Mesenchymal stem cell (in vitro differentiated cells and primary cell): Measurements from ENCODE around the gene LIM2.
A peak's percentile ranks its signal among the peaks of the same experiment; 100 is the strongest.

Experiments
- DNase-seq: peaks from one replicate; pipeline ENCODE4 v3.0.0-alpha.2; 2013
- H2AFZ ChIP-seq: one replicate; pipeline ENCODE4 v1.6.1; 2013; ENCODE audit warnings: low read depth, mild to moderate bottlenecking, control low read depth, inconsistent platforms, low read length, moderate library complexity
- H2AK5ac ChIP-seq: 2 replicates; pipeline ENCODE4 v1.6.1; 2013; ENCODE audit warnings: low read length, moderate library complexity, mild to moderate bottlenecking, inconsistent platforms; ENCODE audit not compliant: severe bottlenecking
- H2BK120ac ChIP-seq: one replicate; pipeline ENCODE4 v1.6.1; 2013; ENCODE audit warnings: low read depth, mild to moderate bottlenecking, inconsistent platforms, low read length, moderate library complexity
- H2BK12ac ChIP-seq, 2 experiments: one replicate each; pipeline ENCODE4 v1.6.1; 2013; ENCODE audit warnings: inconsistent platforms in 2 of 2, low read length in 2 of 2, mild to moderate bottlenecking in 2 of 2, moderate library complexity in 2 of 2, control low read depth in 1 of 2
- H2BK15ac ChIP-seq: one replicate; pipeline ENCODE4 v1.6.1; 2013; ENCODE audit warnings: mild to moderate bottlenecking, low read depth, inconsistent platforms; ENCODE audit not compliant: poor library complexity, severe bottlenecking
- H2BK5ac ChIP-seq: 2 replicates; pipeline ENCODE4 v1.6.1; 2013; ENCODE audit warnings: low read depth, mild to moderate bottlenecking, low read length, control low read depth, inconsistent platforms; ENCODE audit not compliant: poor library complexity, severe bottlenecking
- H3K14ac ChIP-seq, 2 experiments: one replicate each; pipeline ENCODE4 v1.6.1; 2013; ENCODE audit warnings: inconsistent platforms in 2 of 2, low read length in 2 of 2, control low read depth in 1 of 2, mild to moderate bottlenecking in 1 of 2, moderate library complexity in 1 of 2
- H3K18ac ChIP-seq, 2 experiments: one replicate each; pipeline ENCODE4 v1.6.1; 2013; ENCODE audit warnings: inconsistent platforms in 2 of 2, low read length in 2 of 2, control low read depth in 1 of 2, low read depth in 1 of 2, mild to moderate bottlenecking in 1 of 2
- H3K23ac ChIP-seq, 2 experiments: one replicate each; pipeline ENCODE4 v1.6.1; 2013; ENCODE audit warnings: inconsistent platforms in 2 of 2, low read length in 2 of 2, mild to moderate bottlenecking in 2 of 2, moderate library complexity in 2 of 2, control low read depth in 1 of 2
- H3K27ac ChIP-seq: 2 replicates; pipeline ENCODE4 v1.5.1; 2013; ENCODE audit warnings: mild to moderate bottlenecking, moderate library complexity, low read length, control low read depth, inconsistent platforms; ENCODE audit not compliant: poor library complexity, severe bottlenecking
- H3K27me3 ChIP-seq, 2 experiments: 2 replicates each; pipeline versions ENCODE4 v1.6.1 to v1.7.0; 2013; ENCODE audit warnings: low read length in 2 of 2, mild to moderate bottlenecking in 2 of 2, moderate library complexity in 2 of 2, control low read depth in 1 of 2, inconsistent platforms in 1 of 2; ENCODE audit not compliant: control insufficient read depth in 1 of 2, insufficient read depth in 1 of 2
- H3K36me3 ChIP-seq, 2 experiments: 2 replicates each; pipeline versions ENCODE4 v1.6.1 to v1.7.0; 2013; ENCODE audit warnings: low read length in 2 of 2, control low read depth in 1 of 2, inconsistent platforms in 1 of 2, low read depth in 1 of 2, mild to moderate bottlenecking in 1 of 2; ENCODE audit not compliant: insufficient read depth in 2 of 2, control insufficient read depth in 1 of 2
- H3K4ac ChIP-seq, 2 experiments: one replicate each; pipeline ENCODE4 v1.6.1; 2013; ENCODE audit warnings: inconsistent platforms in 2 of 2, low read length in 2 of 2, mild to moderate bottlenecking in 2 of 2, moderate library complexity in 2 of 2, control low read depth in 1 of 2, low read depth in 1 of 2
- H3K4me1 ChIP-seq: 2 replicates; pipeline ENCODE4 v1.6.1; 2013; ENCODE audit warnings: low read depth, low read length, control low read depth; ENCODE audit not compliant: control insufficient read depth, insufficient read depth
- H3K4me2 ChIP-seq: 2 replicates; pipeline ENCODE4 v1.6.1; 2013; ENCODE audit warnings: low read length, mild to moderate bottlenecking, inconsistent platforms; ENCODE audit not compliant: poor library complexity, severe bottlenecking
- H3K4me3 ChIP-seq, 2 experiments: 2 replicates each; pipeline versions ENCODE4 v1.5.1 to v1.7.0; 2013; ENCODE audit warnings: low read length in 2 of 2, mild to moderate bottlenecking in 2 of 2, control low read depth in 1 of 2, low read depth in 1 of 2; ENCODE audit not compliant: insufficient read depth in 1 of 2
- H3K79me1 ChIP-seq: replicated peaks from 2 replicates; pipeline ENCODE4 v1.6.1; 2013; ENCODE audit warnings: mild to moderate bottlenecking, control low read depth, low read length, inconsistent platforms; ENCODE audit not compliant: poor library complexity, severe bottlenecking
- H3K9ac ChIP-seq: 2 replicates; pipeline ENCODE4 v1.7.0; 2013; ENCODE audit warnings: mild to moderate bottlenecking, low read length, moderate library complexity
- H3K9me3 ChIP-seq: 2 replicates; pipeline ENCODE4 v1.7.0; 2013; ENCODE audit warnings: mild to moderate bottlenecking, low read length; ENCODE audit not compliant: control insufficient read depth
- H4K8ac ChIP-seq: one replicate; pipeline ENCODE4 v1.6.1; 2013; ENCODE audit warnings: inconsistent platforms, mild to moderate bottlenecking, low read length, moderate library complexity
- H4K91ac ChIP-seq: one replicate; pipeline ENCODE4 v1.6.1; 2013; ENCODE audit warnings: mild to moderate bottlenecking, low read length, inconsistent platforms
- WGBS: methylation state at CpG from one replicate; pipeline ENCODE4 v1.1.7; 2013; ENCODE audit warnings: mixed read lengths; 5-methylcytosine and 5-hydroxymethylcytosine counted together

Gene LIM2

GRCh38 chr19:51341976-51342580 lies 45.7 kb downstream of the LIM2 start, which contains the start of gene VSIG10L:
Gene VSIG10L (minus strand): TSS chr19:51342139. CDS start chr19:51342124, 15 bp downstream.
- H2AFZ ChIP-seq = no peak within 1 kb of the TSS
- 81% methylated on average over 3 of the region's 3 CpGs for WGBS

GRCh38 chr19:51341066-51341465 lies 46.7 kb downstream of the LIM2 start:
- Histone ChIP-seq H3K36me3 (peaks cover 15 to 18% of the 10 kb centered on the region in 2 experiments), H3K4me1 (peaks cover 16% of the 10 kb centered on the region), H3K9me3 (no peaks in the 10 kb centered on the region), H2BK12ac (no peak overlapping the region), H4K8ac (no peak overlapping the region), H3K4me3 (no peak overlapping the region), H2AK5ac (no peak overlapping the region), H2AFZ (no peak overlapping the region), H4K91ac (peak overlapping the region; percentile 6), H2BK15ac (peak overlapping the region; percentile 77), H2BK5ac (no peak overlapping the region), H3K18ac (no peak overlapping the region), H3K27me3 (peaks cover 0 to 3% of the 10 kb centered on the region in 2 experiments), H3K27ac (no peak overlapping the region), H3K79me1 (no peaks in the 10 kb centered on the region), H3K23ac (no peak overlapping the region), H3K4ac (peak overlapping the region in 1 of 2 experiments; percentile 88), H3K4me2 (no peak overlapping the region), H2BK120ac (no peak overlapping the region), H3K14ac (peak overlapping the region in 1 of 2 experiments; percentile 44), H3K9ac (peak overlapping the region; percentile 80)
- no peak for DNase-seq
- 96% methylated on average over 18 of the region's 18 CpGs for WGBS

More at GRCh38 chr19:51341976-51342580, 45.7 kb downstream of the LIM2 start, which contains the start of gene VSIG10L:
- no peak for DNase-seq
- Histone ChIP-seq H3K4ac (no peak within 1 kb of the TSS), H3K36me3 (peaks cover 24 to 25% of the 10 kb centered on the region in 2 experiments), H3K4me1 (peaks cover 16% of the 10 kb centered on the region), H4K8ac (peak within 1 kb of the TSS; percentile 40), H3K23ac (no peak within 1 kb of the TSS), H3K27ac (no peak within 1 kb of the TSS), H2BK120ac (no peak within 1 kb of the TSS), H2BK12ac (peak within 1 kb of the TSS in 1 of 2 experiments; percentile 87), H3K14ac (peak within 1 kb of the TSS in 1 of 2 experiments; percentile 44), H4K91ac (peak within 1 kb of the TSS; percentile 45), H3K9me3 (no peaks in the 10 kb centered on the region), H3K4me3 (no peak within 1 kb of the TSS), H2BK5ac (no peak within 1 kb of the TSS), H3K79me1 (no peaks in the 10 kb centered on the region), H3K18ac (no peak within 1 kb of the TSS), H2AK5ac (no peak within 1 kb of the TSS), H3K27me3 (peaks cover 0 to 3% of the 10 kb centered on the region in 2 experiments), H2BK15ac (peak within 1 kb of the TSS; percentile 77), H3K4me2 (no peak within 1 kb of the TSS), H3K9ac (peak within 1 kb of the TSS; percentile 80)

GRCh38 chr19:51339687-51340656 lies 47.8 kb downstream of the LIM2 start:
- H3K14ac ChIP-seq = peak overlapping the region in 1 of 2 experiments; percentile 96
- H4K8ac ChIP-seq = peak overlapping the region; percentile 97
- H3K27ac ChIP-seq = peak overlapping the region; percentile 77
- peak overlapping the region; percentile 95 to 98 for H3K18ac ChIP-seq
- H3K79me1 ChIP-seq = no peaks in the 10 kb centered on the region
- H3K27me3 ChIP-seq = peaks cover 0 to 3% of the 10 kb centered on the region in 2 experiments
- no peaks in the 10 kb centered on the region for H3K9me3 ChIP-seq
- peak; percentile 97 for DNase-seq
- H3K36me3 ChIP-seq = peaks cover 5 to 10% of the 10 kb centered on the region in 2 experiments
- H3K9ac ChIP-seq = peak overlapping the region; percentile 80
- H3K4me3 ChIP-seq = peak overlapping the region; percentile 80 to 82
- peak overlapping the region; percentile 68 to 88 for H3K4ac ChIP-seq
- H2BK120ac ChIP-seq = peak overlapping the region; percentile 86
- H4K91ac ChIP-seq = peak overlapping the region; percentile 96
- H2BK12ac ChIP-seq = peak overlapping the region; percentile 83 to 92
- H2BK15ac ChIP-seq = peak overlapping the region; percentile 98
- peaks cover 16% of the 10 kb centered on the region for H3K4me1 ChIP-seq
- WGBS = 2% methylated on average over 62 of the region's 107 CpGs
- H2AFZ ChIP-seq = peak overlapping the region; percentile 83
- no peak overlapping the region for H2BK5ac ChIP-seq
- H2AK5ac ChIP-seq = no peak overlapping the region
- peak overlapping the region in 1 of 2 experiments; percentile 66 for H3K23ac ChIP-seq
- H3K4me2 ChIP-seq = peak overlapping the region; percentile 97
